CD4-positive, alpha-beta memory T cell (primary cell): ENCODE data around the gene NYAP2. TPM values are rescaled to one million over a fixed set of nuclear protein-coding genes. Genes with fewer than 3 reads are reported as not detected.

Experiments used
- CTCF ChIA-PET: fragments of 350-600 bp; sonication (Branson Sonifier 250); formaldehyde crosslinking; loops from one replicate; lab custom pipeline; 2021; ENCODE audit warnings: inconsistent platforms; ENCODE audit not compliant: partially characterized antibody; lab: Charles Lee
- POLR2A ChIA-PET: fragments of 350-600 bp; sonication (Branson Sonifier 250); formaldehyde crosslinking; loops from one replicate; lab custom pipeline; 2021; ENCODE audit not compliant: partially characterized antibody; lab: Charles Lee
- DNase-seq, 5 donors: peaks; one replicate each; pipeline versions ENCODE4 v3.0.0 to v3.0.0-alpha.2; 2020 to 2022; ENCODE audit warnings: mixed read lengths in 1 of 5
- H3K27ac ChIP-seq: one replicate; pipeline ENCODE4 v1.7.0; 2013; ENCODE audit warnings: low read depth, low read length
- H3K27me3 ChIP-seq: 2 replicates; pipeline ENCODE4 v1.7.0; 2013; ENCODE audit warnings: mild to moderate bottlenecking, low read length, moderate library complexity; ENCODE audit not compliant: insufficient read depth
- H3K36me3 ChIP-seq: 2 replicates; pipeline ENCODE4 v1.7.0; 2013; ENCODE audit warnings: mild to moderate bottlenecking, low read length, moderate library complexity; ENCODE audit not compliant: insufficient read depth
- H3K4me1 ChIP-seq: 2 replicates; pipeline ENCODE4 v1.7.0; 2013; ENCODE audit warnings: mild to moderate bottlenecking, low read length, moderate library complexity; ENCODE audit not compliant: insufficient read depth
- H3K4me3 ChIP-seq, 2 donors: one replicate each; pipeline ENCODE4 v1.7.0; 2013; ENCODE audit warnings: low read length in 2 of 2, mild to moderate bottlenecking in 1 of 2
- H3K9me3 ChIP-seq, 2 donors: one replicate each; pipeline ENCODE4 v1.7.0; 2013; ENCODE audit warnings: low read length in 2 of 2, control low read depth in 1 of 2; ENCODE audit not compliant: control insufficient read depth in 1 of 2
- H3K27ac Mint-ChIP-seq, 7 donors: one replicate each; pipeline ENCODE4 v1.8.0; 2020 to 2021; ENCODE audit warnings: mixed read lengths in 7 of 7, mild to moderate bottlenecking in 6 of 7, inconsistent platforms in 3 of 7, moderate library complexity in 3 of 7
- H3K27me3 Mint-ChIP-seq, 2 donors: one replicate each; pipeline ENCODE4 v1.8.0; 2020 to 2021; ENCODE audit warnings: mixed read lengths in 2 of 2
- H3K36me3 Mint-ChIP-seq, 2 donors: one replicate each; pipeline ENCODE4 v1.8.0; 2020 to 2021; ENCODE audit warnings: mixed read lengths in 2 of 2, inconsistent platforms in 1 of 2, mild to moderate bottlenecking in 1 of 2
- H3K4me1 Mint-ChIP-seq, 4 donors: one replicate each; pipeline ENCODE4 v1.8.0; 2020 to 2021; ENCODE audit warnings: mixed read lengths in 4 of 4, mild to moderate bottlenecking in 1 of 4
- H3K4me3 Mint-ChIP-seq, 8 donors: one replicate each; pipeline ENCODE4 v1.8.0; 2020 to 2021; ENCODE audit warnings: mixed read lengths in 8 of 8, mild to moderate bottlenecking in 7 of 8, moderate library complexity in 6 of 8, inconsistent platforms in 3 of 8
- H3K9me3 Mint-ChIP-seq, 8 donors: one replicate each; pipeline ENCODE4 v1.8.0; 2020 to 2021; ENCODE audit warnings: mixed read lengths in 8 of 8, mild to moderate bottlenecking in 5 of 8, inconsistent platforms in 3 of 8, moderate library complexity in 1 of 8
- intact Hi-C: fragments of 100-400 bp; cut with micrococcal nuclease; formaldehyde crosslinking; loops from one replicate; pipeline ENCODE4 v1.15.1; 2023
- polyA plus RNA-seq, 2 donors: library from polyadenylated mRNA; unstranded; fragments of 300-500 nt; fragmentation: Illumina TruSeq; gene quantifications; one replicate each; pipeline ENCODE4 v1.2.3, GENCODE V29; 2021
- total RNA-seq, 2 experiments: library from RNA; stranded (reverse); gene quantifications; one replicate each; pipeline ENCODE4 v1.2.3, GENCODE V29; 2021

NYAP2 gene
- total and polyA plus RNA-seq, 4 experiments from 2014 or later, result 0.06 TPM; not detected in 3

GRCh38 chr2:225463449-225463848 lies 63.9 kb downstream of the NYAP2 start:
- H3K36me3 ChIP-seq, result no peaks in the 10 kb centered on the region
- Mint-ChIP-seq H3K4me3 (peak overlapping the region in 2 of 8 donors; percentile 90 to 92), H3K4me1 (peaks cover 14 to 20% (median 18%) of the 10 kb centered on the region in 4 donors), H3K9me3 (peaks cover 0 to under 1% (median 0%) of the 10 kb centered on the region in 8 donors), H3K27me3 (peaks cover 2 to 3% of the 10 kb centered on the region in 2 donors), H3K36me3 (peaks cover 6 to 8% of the 10 kb centered on the region in 2 donors), H3K27ac (no peak overlapping the region)
- intact Hi-C loops, result no loop called here
- ChIA-PET CTCF (no interaction called here), POLR2A (interaction anchor here (0.6 to 1.4 kb wide), 2 partner anchors 11 to 757 kb away, joined by 3 read pairs; no protein-coding TSS in a partner anchor)
- no peak for DNase-seq
- no peak overlapping the region for H3K4me3 ChIP-seq
- no peak overlapping the region for H3K27ac ChIP-seq
- H3K9me3 ChIP-seq, result no peaks in the 10 kb centered on the region
- peaks cover 15% of the 10 kb centered on the region for H3K4me1 ChIP-seq
- no peaks in the 10 kb centered on the region for H3K27me3 ChIP-seq

- Histone ChIP-seq H3K4me1 (peaks cover 15% of the 10 kb centered on the region), H3K27me3 (no peaks in the 10 kb centered on the region), H3K27ac (peak overlapping the region; percentile 5), H3K4me3 (peak overlapping the region; percentile 5 to 46), H3K9me3 (no peaks in the 10 kb centered on the region), H3K36me3 (no peaks in the 10 kb centered on the region)
- H3K27ac Mint-ChIP-seq, result peak overlapping the region; percentile 19 to 95 (median 91)
- peak in 4 of 5 donors; percentile 33 to 51 (median 42) for DNase-seq
- peak overlapping the region; percentile 86 to 93 (median 90) for H3K4me3 Mint-ChIP-seq
- peaks cover 6 to 8% of the 10 kb centered on the region in 2 donors for H3K36me3 Mint-ChIP-seq
- peaks cover 0 to 2% (median 0%) of the 10 kb centered on the region in 8 donors for H3K9me3 Mint-ChIP-seq
- peaks cover 2 to 3% of the 10 kb centered on the region in 2 donors for H3K27me3 Mint-ChIP-seq
- peaks cover 14 to 20% (median 18%) of the 10 kb centered on the region in 4 donors for H3K4me1 Mint-ChIP-seq
- ChIA-PET CTCF (no interaction called here), POLR2A (interaction anchor here (0.6 to 1.4 kb wide), 3 partner anchors 12 to 1371 kb away, joined by 3 read pairs; partner anchors contain the start of gene RHBDD1)
- intact Hi-C loops, result no loop called here
Observed at GRCh38 chr2:225464346-225465025, 65.0 kb downstream of the NYAP2 start.

GRCh38 chr2:225465827-225466226 lies 66.3 kb downstream of the NYAP2 start:
- Histone ChIP-seq H3K36me3 (no peaks in the 10 kb centered on the region), H3K27me3 (no peaks in the 10 kb centered on the region), H3K4me3 (no peak overlapping the region), H3K4me1 (peaks cover 15% of the 10 kb centered on the region), H3K9me3 (no peaks in the 10 kb centered on the region), H3K27ac (no peak overlapping the region)
- H3K27me3 Mint-ChIP-seq, result peaks cover 0 to 2% of the 10 kb centered on the region in 2 donors
- DNase-seq, result no peak
- ChIA-PET POLR2A (no interaction called here), CTCF (no interaction called here)
- peaks cover 6 to 8% of the 10 kb centered on the region in 2 donors for H3K36me3 Mint-ChIP-seq
- peak overlapping the region in 5 of 8 donors; percentile 18 to 90 (median 44) for H3K4me3 Mint-ChIP-seq
- H3K27ac Mint-ChIP-seq, result peak overlapping the region in 2 of 7 donors; percentile 3 to 69
- H3K9me3 Mint-ChIP-seq, result peaks cover 0 to 5% (median 0%) of the 10 kb centered on the region in 8 donors
- intact Hi-C loops, result no loop called here
- H3K4me1 Mint-ChIP-seq, result peaks cover 14 to 20% (median 18%) of the 10 kb centered on the region in 4 donors

DNA sequence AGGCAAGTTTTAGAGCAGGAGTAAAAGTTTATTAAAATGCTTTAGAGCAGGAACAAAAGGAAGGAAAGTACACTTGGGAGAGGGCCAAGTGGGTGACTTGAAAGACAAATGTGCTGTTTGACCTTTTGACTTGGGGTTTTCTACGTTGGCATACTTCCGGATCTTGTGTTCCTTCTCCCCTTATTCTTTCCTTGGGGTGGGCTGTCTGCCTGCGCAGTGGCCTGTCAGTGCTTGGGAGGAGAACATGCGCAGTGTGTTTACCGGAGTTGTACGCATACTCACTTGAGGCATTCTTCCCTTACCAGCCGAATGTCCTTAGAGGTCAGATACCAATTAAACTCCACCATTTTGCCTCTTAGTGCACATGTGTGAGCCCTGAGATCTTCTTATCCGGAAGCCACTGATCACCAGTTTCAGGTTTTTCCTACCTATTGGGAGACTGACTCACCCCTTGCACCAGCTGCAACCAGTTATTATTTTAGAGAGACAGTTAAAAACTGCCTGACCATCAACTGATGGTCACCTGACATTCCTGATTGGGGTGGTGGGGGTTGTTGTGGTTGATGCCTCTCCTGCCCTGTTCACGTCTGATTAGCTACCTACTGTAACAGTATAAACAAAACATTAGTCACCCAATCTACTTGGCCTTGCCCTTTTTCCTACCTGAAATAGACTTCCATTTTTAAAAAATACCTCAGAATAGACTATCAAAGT lies 67.5 kb downstream of the NYAP2 start:
- intact Hi-C loops, result no loop called here
- no peaks in the 10 kb centered on the region for H3K27me3 ChIP-seq

GRCh38 chr2:225468131-225468530 lies 68.6 kb downstream of the NYAP2 start:
- intact Hi-C loops, result no loop called here
- H3K27ac Mint-ChIP-seq, result no peak overlapping the region
- H3K27me3 ChIP-seq, result no peaks in the 10 kb centered on the region
- no peak overlapping the region for H3K27ac ChIP-seq
- POLR2A ChIA-PET, result no interaction called here
- no peaks in the 10 kb centered on the region for H3K27me3 Mint-ChIP-seq
- no peak overlapping the region for H3K4me3 Mint-ChIP-seq
- H3K4me1 ChIP-seq, result peaks cover 15% of the 10 kb centered on the region
- H3K36me3 ChIP-seq, result no peaks in the 10 kb centered on the region
- H3K4me3 ChIP-seq, result no peak overlapping the region
- CTCF ChIA-PET, result no interaction called here
- H3K9me3 ChIP-seq, result no peaks in the 10 kb centered on the region
- H3K9me3 Mint-ChIP-seq, result peaks cover 0 to 5% (median 0%) of the 10 kb centered on the region in 8 donors
- peaks cover 14 to 20% (median 15%) of the 10 kb centered on the region in 4 donors for H3K4me1 Mint-ChIP-seq
- DNase-seq, result no peak
- H3K36me3 Mint-ChIP-seq, result peaks cover 6 to 8% of the 10 kb centered on the region in 2 donors

More for the DNA sequence above, 67.5 kb downstream of the NYAP2 start:
- Histone ChIP-seq H3K36me3 (no peaks in the 10 kb centered on the region), H3K9me3 (no peaks in the 10 kb centered on the region), H3K4me1 (peaks cover 15% of the 10 kb centered on the region), H3K4me3 (no peak overlapping the region), H3K27ac (no peak overlapping the region)
- no peak overlapping the region for H3K4me3 Mint-ChIP-seq
- no peaks in the 10 kb centered on the region for H3K27me3 Mint-ChIP-seq
- H3K9me3 Mint-ChIP-seq, result peaks cover 0 to 5% (median 0%) of the 10 kb centered on the region in 8 donors
- H3K4me1 Mint-ChIP-seq, result peaks cover 14 to 20% (median 18%) of the 10 kb centered on the region in 4 donors
- POLR2A ChIA-PET, result no interaction called here
- CTCF ChIA-PET, result no interaction called here
- no peak overlapping the region for H3K27ac Mint-ChIP-seq
- peaks cover 6 to 8% of the 10 kb centered on the region in 2 donors for H3K36me3 Mint-ChIP-seq
- no peak for DNase-seq

DNA sequence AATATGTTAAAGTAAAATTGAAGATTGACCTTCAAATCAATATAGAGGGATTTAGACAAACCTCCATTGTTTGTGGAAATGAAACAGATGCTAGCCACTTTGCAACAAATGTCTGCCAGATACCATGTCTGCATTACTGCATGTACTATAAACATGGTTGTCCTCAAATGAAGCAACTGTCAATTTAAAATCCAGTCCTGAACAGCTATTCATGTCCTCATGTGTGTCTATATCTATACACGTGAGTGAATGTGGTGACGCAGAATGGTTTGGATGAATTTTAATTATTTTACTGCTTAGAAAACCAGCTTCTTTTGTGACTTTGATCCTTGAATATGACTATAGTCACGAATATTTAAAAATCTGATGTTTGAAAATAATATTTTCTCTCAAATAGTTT lies 71.5 kb downstream of the NYAP2 start:
- no peaks in the 10 kb centered on the region for H3K36me3 ChIP-seq
- no peak overlapping the region for H3K27ac ChIP-seq
- H3K4me1 ChIP-seq, result no peaks in the 10 kb centered on the region
- Mint-ChIP-seq H3K36me3 (no peaks in the 10 kb centered on the region), H3K9me3 (peaks cover 0 to 5% (median 0%) of the 10 kb centered on the region in 8 donors), H3K4me1 (no peaks in the 10 kb centered on the region), H3K4me3 (no peak overlapping the region), H3K27me3 (no peaks in the 10 kb centered on the region), H3K27ac (no peak overlapping the region)
- CTCF ChIA-PET, result no interaction called here
- POLR2A ChIA-PET, result no interaction called here
- intact Hi-C loops, result no loop called here
- no peak overlapping the region for H3K4me3 ChIP-seq
- H3K27me3 ChIP-seq, result no peaks in the 10 kb centered on the region
- H3K9me3 ChIP-seq, result no peaks in the 10 kb centered on the region
- no peak for DNase-seq

DNA sequence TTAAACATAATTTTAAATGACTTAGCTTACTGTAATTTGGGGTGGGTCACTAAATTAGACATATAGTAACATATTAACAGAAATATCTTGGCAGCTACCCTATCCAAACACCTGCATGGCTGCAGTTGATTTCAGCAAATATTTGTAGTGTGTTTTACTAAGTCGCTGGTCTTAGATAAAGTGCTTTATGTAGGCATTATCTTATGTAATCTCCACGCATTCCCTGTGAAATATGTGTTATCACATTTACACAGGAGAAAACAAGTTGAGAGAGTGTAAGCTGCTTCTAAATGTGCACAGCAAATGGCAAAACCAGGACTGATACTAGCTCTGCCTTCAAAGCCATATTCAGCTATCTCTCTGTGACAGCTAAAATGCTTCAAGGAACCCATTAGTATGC lies 72.0 kb downstream of the NYAP2 start:
- ChIA-PET CTCF (no interaction called here), POLR2A (no interaction called here)
- no peaks in the 10 kb centered on the region for H3K4me1 Mint-ChIP-seq
- H3K27me3 ChIP-seq, result no peaks in the 10 kb centered on the region
- no peaks in the 10 kb centered on the region for H3K36me3 Mint-ChIP-seq
- no peaks in the 10 kb centered on the region for H3K36me3 ChIP-seq
- intact Hi-C loops, result no loop called here
- no peak overlapping the region for H3K27ac ChIP-seq
- no peak overlapping the region for H3K4me3 ChIP-seq
- no peak overlapping the region for H3K27ac Mint-ChIP-seq
- no peaks in the 10 kb centered on the region for H3K9me3 ChIP-seq
- H3K27me3 Mint-ChIP-seq, result no peaks in the 10 kb centered on the region
- peaks cover 0 to 5% (median 0%) of the 10 kb centered on the region in 8 donors for H3K9me3 Mint-ChIP-seq
- no peaks in the 10 kb centered on the region for H3K4me1 ChIP-seq
- no peak for DNase-seq
- H3K4me3 Mint-ChIP-seq, result no peak overlapping the region
